Calu3 (cell line): ENCODE measurements around the gene UTS2B. TPM values are rescaled to one million over a fixed set of nuclear protein-coding genes. Genes with fewer than 3 reads are reported as not detected.

Source experiments
- BruUV-seq: library from RNA; stranded (reverse); fragments of 400-500 nt; replicated peaks from 2 replicates; lab custom pipeline; 2021; lab: Mats Ljungman, UMichigan
- CTCF ChIA-PET: fragments of 300-600 bp; sonication (Branson Sonifier 250); formaldehyde crosslinking; loops from one replicate; lab custom pipeline; 2022; ENCODE audit warnings: antibody characterized with exemption; lab: Charles Lee
- DNase-seq: peaks from one replicate; pipeline ENCODE4 v3.0.0; 2022
- H3K27ac Mint-ChIP-seq: one replicate; pipeline ENCODE4 v1.8.0; 2022; ENCODE audit warnings: mixed read lengths; ENCODE audit not compliant: unreplicated experiment
- H3K27me3 Mint-ChIP-seq: one replicate; pipeline ENCODE4 v1.8.0; 2022; ENCODE audit warnings: mixed read lengths; ENCODE audit not compliant: unreplicated experiment
- H3K36me3 Mint-ChIP-seq: one replicate; pipeline ENCODE4 v1.8.0; 2022; ENCODE audit warnings: mild to moderate bottlenecking, moderate library complexity, mixed read lengths; ENCODE audit not compliant: insufficient read depth, unreplicated experiment
- H3K4me1 Mint-ChIP-seq: one replicate; pipeline ENCODE4 v1.8.0; 2022; ENCODE audit warnings: mild to moderate bottlenecking, low read depth, mixed read lengths; ENCODE audit not compliant: unreplicated experiment
- H3K4me3 Mint-ChIP-seq: one replicate; pipeline ENCODE4 v1.8.0; 2022; ENCODE audit warnings: mild to moderate bottlenecking, low read depth, moderate library complexity, mixed read lengths; ENCODE audit not compliant: unreplicated experiment
- H3K9me3 Mint-ChIP-seq: one replicate; pipeline ENCODE4 v1.8.0; 2022; ENCODE audit warnings: low read depth, mixed read lengths; ENCODE audit not compliant: unreplicated experiment
- intact Hi-C: fragments of 100-400 bp; cut with micrococcal nuclease; formaldehyde crosslinking; loops from one replicate; pipeline ENCODE4 v1.10.0; 2022; ENCODE audit not compliant: unreplicated experiment
- total RNA-seq: library from RNA; stranded (reverse); gene quantifications from 2 replicates; pipeline ENCODE4 v1.2.3, GENCODE V29; 2022
- TF ChIP-seq, protein P1 (sequence below): fragments of 200-600 bp; IDR thresholded peaks from one replicate; pipeline ENCODE4 v1.8.0; 2022; ENCODE audit warnings: antibody characterized with exemption; ENCODE audit not compliant: unreplicated experiment

The UTS2B gene
- total RNA-seq, 1 experiment from 2014 or later = 1.5 TPM

DNA sequence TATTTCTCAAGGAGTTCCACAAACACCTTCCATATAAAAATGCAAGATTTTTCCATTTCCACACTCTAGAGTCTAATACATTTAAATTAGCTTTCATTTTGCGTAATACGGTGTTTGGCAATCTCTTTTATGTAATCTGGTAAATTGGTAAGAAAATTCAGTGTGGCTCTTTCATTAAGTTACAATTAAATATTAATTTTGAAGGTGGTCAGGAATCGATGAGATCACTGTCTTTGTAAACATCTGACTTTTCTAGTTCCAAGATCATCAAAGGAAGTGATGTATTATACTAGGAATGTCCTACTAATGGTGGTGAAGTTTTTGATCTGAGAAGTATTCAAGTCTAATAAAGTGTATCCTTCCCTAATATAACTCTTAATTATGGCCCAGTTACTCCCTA is 1.1 kb upstream of the UTS2B start:
- TF ChIP-seq, protein P1, sequence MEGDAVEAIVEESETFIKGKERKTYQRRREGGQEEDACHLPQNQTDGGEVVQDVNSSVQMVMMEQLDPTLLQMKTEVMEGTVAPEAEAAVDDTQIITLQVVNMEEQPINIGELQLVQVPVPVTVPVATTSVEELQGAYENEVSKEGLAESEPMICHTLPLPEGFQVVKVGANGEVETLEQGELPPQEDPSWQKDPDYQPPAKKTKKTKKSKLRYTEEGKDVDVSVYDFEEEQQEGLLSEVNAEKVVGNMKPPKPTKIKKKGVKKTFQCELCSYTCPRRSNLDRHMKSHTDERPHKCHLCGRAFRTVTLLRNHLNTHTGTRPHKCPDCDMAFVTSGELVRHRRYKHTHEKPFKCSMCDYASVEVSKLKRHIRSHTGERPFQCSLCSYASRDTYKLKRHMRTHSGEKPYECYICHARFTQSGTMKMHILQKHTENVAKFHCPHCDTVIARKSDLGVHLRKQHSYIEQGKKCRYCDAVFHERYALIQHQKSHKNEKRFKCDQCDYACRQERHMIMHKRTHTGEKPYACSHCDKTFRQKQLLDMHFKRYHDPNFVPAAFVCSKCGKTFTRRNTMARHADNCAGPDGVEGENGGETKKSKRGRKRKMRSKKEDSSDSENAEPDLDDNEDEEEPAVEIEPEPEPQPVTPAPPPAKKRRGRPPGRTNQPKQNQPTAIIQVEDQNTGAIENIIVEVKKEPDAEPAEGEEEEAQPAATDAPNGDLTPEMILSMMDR = no peak
- H3K27ac Mint-ChIP-seq = peak overlapping the region; percentile 86
- H3K9me3 Mint-ChIP-seq = no peaks in the 10 kb centered on the region
- H3K36me3 Mint-ChIP-seq = peaks cover 37% of the 10 kb centered on the region
- intact Hi-C loops = loop anchor here (1.0 to 5.0 kb wide), 3 partner anchors 25 to 87 kb away; no protein-coding TSS in a partner anchor
- H3K4me1 Mint-ChIP-seq = peaks cover 70% of the 10 kb centered on the region
- peak overlapping the region; percentile 84 for H3K4me3 Mint-ChIP-seq
- no peak for DNase-seq
- no peaks in the 10 kb centered on the region for H3K27me3 Mint-ChIP-seq
- no TSS peak for BruUV-seq
- CTCF ChIA-PET = interaction anchor here (1.7 kb wide), 1 partner anchor 33 kb away, joined by 3 read pairs; no protein-coding TSS in a partner anchor

DNA sequence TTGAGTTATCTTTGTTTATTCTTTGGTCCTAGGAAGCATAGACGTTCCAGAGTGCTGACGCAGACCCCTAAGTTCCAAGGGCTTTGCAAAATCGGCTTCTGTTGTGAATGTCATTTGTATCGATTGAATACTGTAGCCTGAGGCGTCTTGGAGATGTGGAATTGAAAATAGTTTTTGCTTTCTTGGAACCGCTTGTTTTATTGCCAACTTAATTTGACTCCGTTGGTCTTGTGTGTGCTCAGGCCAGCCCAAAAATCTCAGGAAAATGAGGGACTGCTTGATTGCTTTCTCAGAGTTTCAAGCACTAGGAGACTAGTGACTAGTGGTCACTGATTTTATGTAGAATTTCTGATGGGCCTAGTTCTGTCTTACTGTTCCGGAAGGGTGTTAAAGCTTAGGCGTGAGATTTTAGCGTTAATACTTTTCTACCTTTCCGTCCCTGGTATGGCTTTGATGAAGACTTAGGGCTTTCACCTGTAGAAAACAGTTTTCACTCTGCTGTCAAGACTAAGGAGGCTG is 263 bp upstream of the UTS2B start:
- peak overlapping the region; percentile 86 for H3K27ac Mint-ChIP-seq
- CTCF ChIA-PET = interaction anchor here (0.9 kb wide), 1 partner anchor 23 kb away, joined by 5 read pairs; no protein-coding TSS in a partner anchor
- TF ChIP-seq, protein P1 = no peak
- H3K27me3 Mint-ChIP-seq = no peaks in the 10 kb centered on the region
- peaks cover 34% of the 10 kb centered on the region for H3K36me3 Mint-ChIP-seq
- H3K4me1 Mint-ChIP-seq = peaks cover 62% of the 10 kb centered on the region
- H3K4me3 Mint-ChIP-seq = peak overlapping the region; percentile 84
- TSS peak; percentile 32 for BruUV-seq
- intact Hi-C loops = loop anchor here (1.0 to 5.0 kb wide), 4 partner anchors 23 to 86 kb away; no protein-coding TSS in a partner anchor
- H3K9me3 Mint-ChIP-seq = no peaks in the 10 kb centered on the region
- peak; percentile 62 for DNase-seq

DNA sequence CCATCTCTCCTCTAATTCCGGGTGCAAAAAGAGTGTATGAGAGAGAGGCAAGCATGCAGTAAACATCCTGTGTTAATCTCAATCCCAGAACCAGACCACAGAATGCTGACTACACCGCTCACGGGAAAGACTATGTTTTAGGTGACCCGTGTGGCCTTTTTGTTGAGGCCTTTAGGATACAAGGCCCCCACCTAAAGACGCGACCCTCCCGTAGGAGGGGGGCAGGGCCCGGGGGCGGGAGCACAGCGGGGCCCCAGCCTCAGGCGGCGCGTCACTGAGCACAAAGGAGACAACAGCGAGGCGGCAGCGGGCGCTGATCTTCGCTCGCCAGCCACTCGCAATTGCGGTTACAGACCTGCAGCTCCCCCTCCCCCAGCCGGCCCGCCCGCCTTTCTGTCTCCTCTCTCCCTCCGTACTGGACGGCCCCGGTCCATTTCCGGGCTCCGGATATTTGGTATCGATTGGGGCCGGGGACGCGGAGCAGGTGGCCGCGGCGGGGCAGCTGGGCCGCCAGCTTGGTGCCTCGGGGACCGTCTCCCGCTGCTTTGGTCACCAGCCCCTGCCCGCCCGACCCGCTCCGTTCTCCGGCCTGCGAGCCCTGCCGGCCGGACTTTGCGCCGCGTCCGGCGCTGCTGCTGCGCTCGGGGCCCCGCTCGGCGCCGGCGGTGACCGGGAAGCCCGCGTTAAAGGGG is 1.2 kb downstream of the UTS2B start, which contains the start of gene CCDC50:
TSS of gene CCDC50 (plus strand) at position 433 of the 692 bp plus-strand sequence. CDS start 281 bp downstream, outside the sequence.
- CTCF ChIA-PET = interaction anchor here (0.7 to 1.0 kb wide), 3 partner anchors 11 to 31 kb away, joined by 3 to 7 read pairs (median 3); no protein-coding TSS in a partner anchor
- TF ChIP-seq, protein P1 = no peak
- BruUV-seq = no TSS peak
- intact Hi-C loops = no loop called here
- Mint-ChIP-seq H3K36me3 (peaks cover 34% of the 10 kb centered on the region), H3K27ac (peak within 1 kb of the TSS; percentile 86), H3K27me3 (no peaks in the 10 kb centered on the region), H3K9me3 (no peaks in the 10 kb centered on the region), H3K4me3 (peak within 1 kb of the TSS; percentile 84), H3K4me1 (peaks cover 58% of the 10 kb centered on the region)
- DNase-seq = peak; percentile 95

DNA sequence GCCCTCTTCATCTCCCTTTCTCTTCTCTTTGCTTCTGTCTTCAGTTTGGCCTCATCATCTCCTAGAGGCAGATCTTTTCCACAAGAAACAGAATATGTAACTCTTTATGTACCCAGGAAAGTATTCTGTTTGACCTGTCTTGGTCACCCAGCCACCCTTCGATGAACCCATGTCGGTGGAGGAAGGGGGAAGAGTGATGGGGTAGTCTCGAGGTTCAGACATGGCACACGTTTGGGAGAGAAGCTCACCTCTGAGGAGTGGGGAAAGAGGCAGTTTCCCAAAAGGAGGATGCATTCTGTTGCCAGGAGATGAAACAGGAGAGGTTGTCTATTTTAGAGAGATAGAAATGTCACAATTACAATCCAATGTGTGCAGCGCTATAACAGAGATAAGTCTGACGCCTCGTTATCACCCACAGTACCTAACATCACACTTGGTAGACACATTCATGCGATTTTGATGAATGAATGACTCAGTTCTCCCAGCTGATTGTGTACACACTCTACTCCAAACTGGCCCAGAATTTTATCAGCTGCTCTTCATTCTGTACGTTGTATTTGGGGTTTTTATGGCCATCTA is 1.9 kb downstream of the UTS2B start:
- TF ChIP-seq, protein P1 = no peak
- TSS peak; percentile 60 for BruUV-seq
- intact Hi-C loops = no loop called here
- Mint-ChIP-seq H3K27me3 (no peaks in the 10 kb centered on the region), H3K36me3 (peaks cover 34% of the 10 kb centered on the region), H3K4me1 (peaks cover 51% of the 10 kb centered on the region), H3K4me3 (peak overlapping the region; percentile 84), H3K9me3 (peaks cover 4% of the 10 kb centered on the region), H3K27ac (peak overlapping the region; percentile 83)
- CTCF ChIA-PET = interaction anchor here (0.7 to 1.0 kb wide), 3 partner anchors 10 to 31 kb away, joined by 3 to 7 read pairs (median 3); no protein-coding TSS in a partner anchor
- no peak for DNase-seq
